H1 (cell line): ENCODE data around the gene APOL4. TPM values are rescaled to one million over a fixed set of nuclear protein-coding genes. Genes with fewer than 3 reads are reported as not detected.

Experiments
- CTCF ChIA-PET: fragments of 300-600 bp; sonication (Branson Sonifier 250); formaldehyde crosslinking; loops from one replicate; lab custom pipeline; 2021; ENCODE audit not compliant: partially characterized antibody; lab: Charles Lee
- POLR2A ChIA-PET: fragments of 300-600 bp; sonication (Branson Sonifier 250); formaldehyde crosslinking; loops from one replicate; lab custom pipeline; 2021; ENCODE audit warnings: inconsistent platforms; ENCODE audit not compliant: partially characterized antibody; lab: Charles Lee
- DNase-seq, 2 experiments: peaks; one replicate each; pipeline versions ENCODE4 v3.0.0 to v3.0.0-alpha.2; 2010 to 2022; ENCODE audit warnings: low spot score in 2 of 2, low read depth in 1 of 2, mixed read lengths in 1 of 2
- FAIRE-seq: peaks from 2 replicates; lab custom pipeline; 2011; peaks lifted over from hg19 to GRCh38; lab: Jason Lieb, UNC
- H2AFZ ChIP-seq: 2 replicates; pipeline ENCODE4 v1.8.1; 2012; ENCODE audit warnings: low read length, inconsistent platforms
- H2AK5ac ChIP-seq: 2 replicates; pipeline ENCODE4 v1.6.1; 2013; ENCODE audit warnings: low read depth, low read length
- H2BK120ac ChIP-seq: replicated peaks from 2 replicates; pipeline ENCODE3; 2013; ENCODE audit warnings: low read depth, low read length, inconsistent platforms
- H2BK12ac ChIP-seq: 2 replicates; pipeline ENCODE4 v1.6.1; 2013; ENCODE audit warnings: low read depth, low read length
- H2BK15ac ChIP-seq: 2 replicates; pipeline ENCODE4 v1.6.1; 2013; ENCODE audit warnings: low read length
- H2BK20ac ChIP-seq: 2 replicates; pipeline ENCODE4 v1.6.1; 2013; ENCODE audit warnings: low read length
- H2BK5ac ChIP-seq: 2 replicates; pipeline ENCODE4 v1.6.1; 2013; ENCODE audit warnings: low read depth, low read length
- H3K14ac ChIP-seq: 2 replicates; pipeline ENCODE4 v1.6.1; 2013; ENCODE audit warnings: inconsistent platforms; ENCODE audit not compliant: insufficient read length
- H3K18ac ChIP-seq: 2 replicates; pipeline ENCODE4 v1.6.1; 2013; ENCODE audit warnings: low read length; ENCODE audit errors: extremely low read depth
- H3K23ac ChIP-seq: 2 replicates; pipeline ENCODE4 v1.6.1; 2013; ENCODE audit warnings: inconsistent platforms; ENCODE audit not compliant: insufficient read length
- H3K23me2 ChIP-seq: 2 replicates; pipeline ENCODE4 v1.6.1; 2013; ENCODE audit warnings: low read depth, low read length
- H3K27ac ChIP-seq: 2 replicates; pipeline ENCODE4 v1.6.1; 2011; ENCODE audit warnings: low read depth, low read length, inconsistent platforms
- H3K27me3 ChIP-seq, 4 experiments: replicated peaks in 1 of 4; 1 replicate in 1 of 4; 2 replicates in 3 of 4; pipeline versions ENCODE4 v1.6.1 to v1.8.1; 2011 to 2013; ENCODE audit warnings: low read length in 3 of 4, mild to moderate bottlenecking in 3 of 4, inconsistent platforms in 2 of 4, mixed read lengths in 2 of 4, moderate library complexity in 1 of 4; ENCODE audit not compliant: control insufficient read depth in 3 of 4, insufficient read depth in 3 of 4; ENCODE audit errors: extremely low read depth in 1 of 4
- H3K36me3 ChIP-seq, 4 experiments: 2 replicates each; pipeline versions ENCODE4 v1.6.1 to v1.8.1; 2011 to 2013; ENCODE audit warnings: mild to moderate bottlenecking in 4 of 4, low read length in 3 of 4, moderate library complexity in 2 of 4, control low read depth in 1 of 4, inconsistent platforms in 1 of 4; ENCODE audit not compliant: insufficient read depth in 4 of 4, control insufficient read depth in 2 of 4
- H3K4ac ChIP-seq: replicated peaks from 2 replicates; pipeline ENCODE3; 2013; ENCODE audit warnings: low read length, low read depth, mixed read lengths, inconsistent platforms; ENCODE audit not compliant: insufficient read length
- H3K4me1 ChIP-seq, 4 experiments: replicated peaks in 1 of 4; 1 replicate in 1 of 4; 2 replicates in 3 of 4; pipeline versions ENCODE4 v1.6.1 to v1.8.1; 2011 to 2013; ENCODE audit warnings: low read length in 3 of 4, inconsistent platforms in 2 of 4, mixed read lengths in 1 of 4; ENCODE audit not compliant: insufficient read depth in 4 of 4, control insufficient read depth in 3 of 4
- H3K4me2 ChIP-seq, 2 experiments: 2 replicates each; pipeline versions ENCODE4 v1.6.1 to v1.8.1; 2011 to 2013; ENCODE audit warnings: low read depth in 2 of 2, low read length in 2 of 2, control low read depth in 1 of 2, inconsistent platforms in 1 of 2, mild to moderate bottlenecking in 1 of 2; ENCODE audit not compliant: insufficient read depth in 1 of 2
- H3K4me3 ChIP-seq, 4 experiments: fragments of 200-600, 300-600 bp in 1 of 4; sonication (generic), shearing (Covaris generic), sonication (Bioruptor Twin) in 1 of 4; 2 replicates each; pipeline versions ENCODE4 v1.5.1 to v1.8.1; 2011 to 2016; ENCODE audit warnings: low read length in 4 of 4, low read depth in 3 of 4, control low read depth in 2 of 4, inconsistent platforms in 2 of 4, mild to moderate bottlenecking in 2 of 4, mixed read lengths in 1 of 4, moderate library complexity in 1 of 4; ENCODE audit not compliant: insufficient read depth in 2 of 4; ENCODE audit errors: extremely low read depth in 1 of 4
- H3K56ac ChIP-seq: replicated peaks from 2 replicates; pipeline ENCODE3; 2013; ENCODE audit warnings: low read depth, mild to moderate bottlenecking, mixed read lengths, low read length, inconsistent platforms; ENCODE audit not compliant: insufficient read length
- H3K79me1 ChIP-seq: 2 replicates; pipeline ENCODE4 v1.6.1; 2013; ENCODE audit warnings: low read depth, low read length, control low read depth
- H3K79me2 ChIP-seq, 2 experiments: 2 replicates each; pipeline versions ENCODE4 v1.6.1 to v1.8.1; 2012 to 2013; ENCODE audit warnings: low read length in 2 of 2, mild to moderate bottlenecking in 2 of 2, inconsistent platforms in 1 of 2; ENCODE audit not compliant: insufficient read depth in 2 of 2, control insufficient read depth in 1 of 2
- H3K9ac ChIP-seq, 4 experiments: replicated peaks in 1 of 4; 1 replicate in 1 of 4; 2 replicates in 3 of 4; pipeline versions ENCODE4 v1.6.1 to v1.8.1; 2011 to 2013; ENCODE audit warnings: low read depth in 3 of 4, low read length in 3 of 4, control low read depth in 2 of 4, mild to moderate bottlenecking in 2 of 4, moderate library complexity in 2 of 4, inconsistent platforms in 1 of 4; ENCODE audit errors: extremely low read depth in 1 of 4
- H3K9me3 ChIP-seq, 2 experiments: 2 replicates each; pipeline versions ENCODE4 v1.6.1 to v1.8.1; 2012 to 2013; ENCODE audit warnings: mild to moderate bottlenecking in 2 of 2, moderate library complexity in 2 of 2, control low read depth in 1 of 2, inconsistent platforms in 1 of 2, low read depth in 1 of 2, low read length in 1 of 2, mixed read lengths in 1 of 2; ENCODE audit not compliant: insufficient read depth in 2 of 2
- H4K20me1 ChIP-seq, 2 experiments: replicated peaks in 1 of 2; 2 replicates each; pipeline versions ENCODE3 to v1.8.1; 2011 to 2013; ENCODE audit warnings: inconsistent platforms in 2 of 2, low read length in 2 of 2, mild to moderate bottlenecking in 1 of 2; ENCODE audit not compliant: insufficient read depth in 2 of 2, control insufficient read depth in 1 of 2
- H4K5ac ChIP-seq: 2 replicates; pipeline ENCODE4 v1.6.1; 2013; ENCODE audit warnings: low read length, low read depth, mixed read lengths, inconsistent platforms; ENCODE audit not compliant: insufficient read length
- H4K8ac ChIP-seq: 2 replicates; pipeline ENCODE4 v1.8.0; 2013; ENCODE audit warnings: mild to moderate bottlenecking, moderate library complexity, low read length, inconsistent platforms; ENCODE audit not compliant: insufficient read depth; ENCODE audit errors: extremely low read depth
- H4K91ac ChIP-seq: replicated peaks from 2 replicates; pipeline ENCODE3; 2013; ENCODE audit warnings: low read length, mixed read lengths, inconsistent platforms; ENCODE audit not compliant: insufficient read length
- CREB1 ChIP-seq: IDR thresholded peaks from 2 replicates; pipeline ENCODE4 v1.6.1; 2012; ENCODE audit warnings: inconsistent platforms
- KDM1A ChIP-seq: fragments of 200-600, 300-600 bp; sonication (generic); IDR thresholded peaks from 2 replicates; pipeline ENCODE4 v1.7.1; 2016; ENCODE audit warnings: mild to moderate bottlenecking, low read length, borderline replicate concordance
- MAFK ChIP-seq: IDR thresholded peaks from 2 replicates; pipeline ENCODE4 v1.6.1; 2012; ENCODE audit warnings: low read depth, mild to moderate bottlenecking, improper control_type of control experiment, low read length
- RBBP5 ChIP-seq: IDR thresholded peaks from 2 replicates; pipeline ENCODE4 v1.7.1; 2012; ENCODE audit warnings: low read depth, mild to moderate bottlenecking, inconsistent platforms, low read length, moderate library complexity, borderline replicate concordance
- TCF12 ChIP-seq: IDR thresholded peaks from 2 replicates; pipeline ENCODE4 v1.6.1; 2011; ENCODE audit warnings: low read depth, mild to moderate bottlenecking, low read length
- YY1 ChIP-seq: IDR thresholded peaks from 2 replicates; pipeline ENCODE4 v1.6.1; 2011; ENCODE audit warnings: low read depth, mild to moderate bottlenecking, low read length
- ZNF274 ChIP-seq: IDR thresholded peaks from 2 replicates; pipeline ENCODE4 v1.7.0; 2012; ENCODE audit warnings: low read length, borderline replicate concordance; ENCODE audit errors: extremely low read depth
- WGBS, 2 experiments: shearing (Covaris generic) in 1 of 2; methylation state at CpG; one replicate each; pipeline versions ENCODE4 v1.1.6 to v1.1.7; 2013 to 2015; ENCODE audit warnings: low lambda C conversion rate in 2 of 2, mixed read lengths in 2 of 2, inconsistent platforms in 1 of 2, low coverage in 1 of 2, missing lambda C conversion rate in 1 of 2; ENCODE audit not compliant: insufficient replicate concordance in 2 of 2, insufficient coverage in 1 of 2, insufficient read length in 1 of 2; ENCODE audit errors: extremely low coverage in 1 of 2, missing lambda C conversion rate in 1 of 2; 5-methylcytosine and 5-hydroxymethylcytosine counted together
- polyA plus RNA-seq, 7 experiments: library from polyadenylated mRNA; depleted of rRNA in 3 of 7; stranded (reverse) in 5 of 7; unstranded in 2 of 7; fragments of >200 nt in 5 of 7; fragments of 200-250 nt in 2 of 7; gene quantifications; 1 replicate in 5 of 7; 2 replicates in 1 of 7; 4 replicates in 1 of 7; pipeline versions ENCODE4 v1.2.1 to v1.2.3, GENCODE V29; 2011 to 2013; ENCODE audit warnings: missing spikeins in 2 of 7, mixed read lengths in 2 of 7
- total RNA-seq: library from RNA; stranded (reverse); fragmentation: NEBNext Ultra II Directional; extraction: Animal tissue kit (Norgen Biotek cat#: 25700); gene quantifications from 2 replicates; pipeline ENCODE4 v1.2.1, GENCODE V29; 2021
- TF ChIP-seq, protein P1 (sequence below): IDR thresholded peaks from 2 replicates; pipeline ENCODE4 v1.6.1; 2012; ENCODE audit warnings: inconsistent platforms

The APOL4 gene
- total and polyA plus RNA-seq, 2 of the 8 experiments (the other 6 are each of a cell fraction or from before 2014, with no cell fraction given): 0.02 TPM; not detected in 1

DNA sequence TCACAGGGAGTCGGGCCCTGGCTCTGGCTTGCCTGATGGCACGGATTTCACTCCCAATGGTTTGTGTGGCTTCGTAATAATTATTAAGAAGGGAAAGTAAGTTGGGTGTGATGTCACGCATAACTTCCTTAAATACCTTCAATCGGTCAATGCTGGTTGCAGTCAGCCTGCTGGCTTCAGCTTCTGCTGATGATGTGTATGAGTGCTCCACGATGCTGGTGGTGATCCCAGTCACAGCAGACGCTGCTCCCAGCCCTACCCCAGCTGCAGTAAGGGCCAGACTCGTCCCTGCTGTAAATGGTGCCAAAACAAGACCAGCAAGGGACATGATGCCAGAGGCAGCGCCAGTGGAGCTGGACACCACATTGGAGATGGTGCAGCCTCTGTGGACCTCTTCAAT lies 60.1 kb downstream of the APOL4 start:
- H2BK20ac ChIP-seq: no peak overlapping the region
- H3K18ac ChIP-seq: no peak overlapping the region
- H3K9me3 ChIP-seq: no peaks in the 10 kb centered on the region
- no peak overlapping the region for H3K27ac ChIP-seq
- H3K23me2 ChIP-seq: 0 out of 2 replicates have a peak, but pooled peaks cover 1% of the 10 kb centered on the region
- ChIA-PET POLR2A (interaction anchor here (0.6 to 1.1 kb wide), 3 partner anchors 19 to 286 kb away, joined by 3 read pairs; partner anchors contain the start of gene APOL3), CTCF (interaction anchor here (0.6 to 8.4 kb wide), 11 partner anchors 9 to 1346 kb away, joined by 3 to 86 read pairs (median 4); no protein-coding TSS in a partner anchor)
- H3K4me1 ChIP-seq: peaks cover 5 to 11% (median 9%) of the 10 kb centered on the region in 4 experiments
- no peak overlapping the region for H2BK5ac ChIP-seq
- no peak overlapping the region for H3K4me3 ChIP-seq
- H2BK15ac ChIP-seq: 0 out of 2 replicates have a peak overlapping the region, but pooled peaks have one; percentile 2
- peak overlapping the region; percentile 48; the same call in 1 of the 2 replicates for H4K8ac ChIP-seq
- H4K91ac ChIP-seq: no peak overlapping the region
- H3K79me1 ChIP-seq: no peaks in the 10 kb centered on the region; the same call in 1 of the 2 replicates
- H3K56ac ChIP-seq: no peak overlapping the region
- H3K4ac ChIP-seq: peak overlapping the region; percentile 29
- H3K9ac ChIP-seq: no peak overlapping the region
- FAIRE-seq (no peak), DNase-seq (no peak)
- H4K5ac ChIP-seq: no peak overlapping the region
- no peak overlapping the region for H3K14ac ChIP-seq
- H3K36me3 ChIP-seq: no peaks in the 10 kb centered on the region
- no peak overlapping the region for H2AK5ac ChIP-seq
- H4K20me1 ChIP-seq: no peaks in the 10 kb centered on the region
- no peaks in the 10 kb centered on the region; a peak in 1 of 7 replicates for H3K27me3 ChIP-seq
- no peak overlapping the region for H2BK12ac ChIP-seq
- H3K79me2 ChIP-seq: no peaks in the 10 kb centered on the region
- no peak overlapping the region; a peak in 1 of 4 replicates for H3K4me2 ChIP-seq
- no peak overlapping the region for H3K23ac ChIP-seq
- 89% methylated on average over 9 of the region's 9 CpGs; no CpG with 5 or more reads in 1 of the 2 experiments for WGBS, 2 experiments
- no peak overlapping the region for H2AFZ ChIP-seq
- no peak overlapping the region for H2BK120ac ChIP-seq
- TF ChIP-seq, protein P1, sequence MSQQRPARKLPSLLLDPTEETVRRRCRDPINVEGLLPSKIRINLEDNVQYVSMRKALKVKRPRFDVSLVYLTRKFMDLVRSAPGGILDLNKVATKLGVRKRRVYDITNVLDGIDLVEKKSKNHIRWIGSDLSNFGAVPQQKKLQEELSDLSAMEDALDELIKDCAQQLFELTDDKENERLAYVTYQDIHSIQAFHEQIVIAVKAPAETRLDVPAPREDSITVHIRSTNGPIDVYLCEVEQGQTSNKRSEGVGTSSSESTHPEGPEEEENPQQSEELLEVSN: no peak
- no peak for TF ChIP-seq RBBP5
- no peak for TF ChIP-seq CREB1
- no peak for TF ChIP-seq KDM1A
- TF ChIP-seq YY1: no peak
- TF ChIP-seq MAFK: no peak
- no peak for TF ChIP-seq ZNF274
- no peak for TF ChIP-seq TCF12
